Fibroblast of pulmonary artery (primary cell): ENCODE results near the gene PDX1.

ENCODE experiments used
- DNase-seq: peaks from one replicate; pipeline ENCODE4 v3.0.0-alpha.2; 2010; ENCODE audit warnings: low read depth
- H3K4me3 ChIP-seq: replicated peaks from 2 replicates; pipeline ENCODE4 v1.5.1; 2011; ENCODE audit warnings: low read depth, mild to moderate bottlenecking, control low read depth, low read length, moderate library complexity
- CTCF ChIP-seq: IDR thresholded peaks from 2 replicates; pipeline ENCODE4 v1.5.1; 2011; ENCODE audit warnings: mild to moderate bottlenecking, control low read depth, low read length, inconsistent platforms; ENCODE audit errors: missing control alignments

Gene PDX1

GRCh38 chr13:27942972-27943371 lies 23.2 kb downstream of the PDX1 start:
- no peak for TF ChIP-seq CTCF
- no peak for DNase-seq

GRCh38 chr13:27952876-27953675 lies 33.3 kb downstream of the PDX1 start:
- H3K4me3 ChIP-seq: peak overlapping the region; percentile 30
- DNase-seq: no peak
- TF ChIP-seq CTCF: no peak

More at GRCh38 chr13:27942972-27943371, 23.2 kb downstream of the PDX1 start:
- no peak overlapping the region for H3K4me3 ChIP-seq

- H3K4me3 ChIP-seq: peak overlapping the region; percentile 30
- peak; percentile 65 for DNase-seq
- peak; percentile 34 for TF ChIP-seq CTCF
Observed at GRCh38 chr13:27953676-27954405, 34.0 kb downstream of the PDX1 start.

- TF ChIP-seq CTCF: no peak
- peak; percentile 13 for DNase-seq
- peak overlapping the region; percentile 21 for H3K4me3 ChIP-seq
Observed at GRCh38 chr13:27954406-27954851, 34.6 kb downstream of the PDX1 start.

- H3K4me3 ChIP-seq: no peak overlapping the region
- no peak for TF ChIP-seq CTCF
- no peak for DNase-seq
Observed at GRCh38 chr13:27955014-27955591, 35.3 kb downstream of the PDX1 start.

- no peak for TF ChIP-seq CTCF
- H3K4me3 ChIP-seq: no peak overlapping the region
- no peak for DNase-seq
Observed at GRCh38 chr13:27956576-27957300, 36.9 kb downstream of the PDX1 start.
